GM18526 (cell line): ENCODE results near the gene ITPKC.
A peak's percentile ranks its signal among the peaks of the same experiment; 100 is the strongest.

Experiments used
- POLR2A ChIP-seq: IDR thresholded peaks from 3 replicates; pipeline ENCODE4 v1.6.1; 2011; ENCODE audit not compliant: insufficient read length; ENCODE audit errors: extremely low read depth

Gene ITPKC

DNA sequence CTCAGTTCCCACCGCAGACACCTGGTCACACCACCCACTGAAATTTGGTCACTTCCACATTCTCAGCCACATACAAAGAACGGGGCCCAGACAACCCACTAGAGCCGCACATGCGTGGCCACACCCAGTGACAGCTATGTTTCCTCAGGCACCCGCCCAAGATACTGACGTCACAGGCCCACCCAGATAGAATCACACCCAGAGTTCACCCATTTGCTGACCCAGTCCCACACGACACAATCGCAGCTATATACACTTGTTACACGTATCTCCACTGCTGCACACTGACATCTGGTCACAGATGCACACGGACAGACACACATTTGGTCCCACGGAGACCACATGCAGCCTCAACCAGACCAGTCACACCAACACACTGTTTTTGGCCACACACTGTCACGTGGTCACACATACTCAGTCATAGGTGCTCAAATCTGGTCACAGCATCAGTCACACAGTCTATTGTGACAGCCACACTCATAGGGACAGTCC is 29.3 kb upstream of the ITPKC start:
- no peak for TF ChIP-seq POLR2A

GRCh38 chr19:40688309-40688708 is 28.6 kb upstream of the ITPKC start:
- no peak for TF ChIP-seq POLR2A

DNA sequence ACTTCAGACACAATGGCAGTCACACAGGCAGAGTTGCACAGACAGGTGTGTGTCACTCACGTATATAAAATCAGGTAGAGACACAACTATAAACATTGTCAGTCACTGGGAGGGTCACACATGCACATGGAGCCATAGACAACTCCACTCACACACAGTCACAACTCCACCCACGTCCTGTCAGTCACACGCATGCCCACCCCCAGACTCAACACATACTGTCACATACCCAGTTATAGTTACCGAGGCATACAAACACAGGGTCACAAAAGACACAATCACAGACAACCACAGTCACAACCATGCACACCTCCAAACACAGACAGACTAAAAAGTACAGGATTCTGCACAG is 27.9 kb upstream of the ITPKC start:
- no peak for TF ChIP-seq POLR2A

GRCh38 chr19:40689339-40690049 is 27.4 kb upstream of the ITPKC start:
- no peak for TF ChIP-seq POLR2A

- TF ChIP-seq POLR2A, result no peak
These were observed 26.7 kb upstream of the ITPKC start, which contains the start of gene NUMBL for GRCh38 chr19:40690050-40690692. Gene NUMBL, minus strand, starts transcription at chr19:40690651. Its CDS starts 168 bp downstream, at chr19:40690483.

GRCh38 chr19:40690693-40691420 is 26.1 kb upstream of the ITPKC start:
- peak; percentile 57 for TF ChIP-seq POLR2A

GRCh38 chr19:40691421-40692211 is 25.3 kb upstream of the ITPKC start:
- no peak for TF ChIP-seq POLR2A

GRCh38 chr19:40692212-40692551 is 24.7 kb upstream of the ITPKC start:
- no peak for TF ChIP-seq POLR2A

- no peak for TF ChIP-seq POLR2A
These were observed 23.6 kb upstream of the ITPKC start for GRCh38 chr19:40693150-40693788.

DNA sequence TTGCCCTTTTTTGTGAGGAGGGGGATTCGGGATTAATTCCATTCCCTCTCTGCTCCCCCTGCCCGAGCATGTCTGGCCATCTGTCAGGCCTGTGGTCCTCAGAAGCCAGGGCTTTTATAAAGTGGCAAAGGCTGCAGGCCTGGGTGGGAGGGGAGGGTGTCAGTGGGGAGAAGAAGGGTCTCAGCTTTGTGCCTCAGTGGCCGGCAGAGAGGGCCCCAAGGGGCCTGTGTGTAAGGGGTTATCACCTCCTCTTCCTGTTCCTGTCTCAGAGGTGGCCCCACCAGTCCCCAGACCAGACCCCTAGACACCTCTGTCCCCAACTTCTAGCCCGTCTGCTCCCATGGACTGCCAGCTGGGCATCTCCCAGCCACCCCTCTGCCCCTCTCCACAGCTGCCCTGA is 23.0 kb upstream of the ITPKC start:
- no peak for TF ChIP-seq POLR2A

DNA sequence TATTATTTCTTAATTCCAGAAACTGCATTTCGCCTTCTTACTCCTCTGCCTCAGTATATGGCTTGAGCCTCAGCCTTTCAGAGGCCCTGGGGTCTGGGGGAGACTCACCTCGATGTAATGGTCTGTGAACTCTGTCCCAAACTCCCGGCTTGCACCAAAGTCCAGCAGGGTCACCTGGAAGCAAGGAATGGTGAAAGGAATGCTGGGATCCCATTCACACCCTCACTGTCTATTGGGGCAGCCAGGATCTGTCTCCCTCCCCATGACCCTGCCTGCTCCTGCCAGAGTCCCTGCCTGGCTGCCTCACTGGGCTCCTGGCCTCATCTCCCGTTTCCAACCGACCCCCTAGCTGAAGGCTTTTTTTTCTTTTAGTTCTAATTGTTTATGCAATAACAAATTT is 21.0 kb upstream of the ITPKC start:
- TF ChIP-seq POLR2A, result no peak

GRCh38 chr19:40697007-40697406 is 19.9 kb upstream of the ITPKC start:
- TF ChIP-seq POLR2A, result no peak

DNA sequence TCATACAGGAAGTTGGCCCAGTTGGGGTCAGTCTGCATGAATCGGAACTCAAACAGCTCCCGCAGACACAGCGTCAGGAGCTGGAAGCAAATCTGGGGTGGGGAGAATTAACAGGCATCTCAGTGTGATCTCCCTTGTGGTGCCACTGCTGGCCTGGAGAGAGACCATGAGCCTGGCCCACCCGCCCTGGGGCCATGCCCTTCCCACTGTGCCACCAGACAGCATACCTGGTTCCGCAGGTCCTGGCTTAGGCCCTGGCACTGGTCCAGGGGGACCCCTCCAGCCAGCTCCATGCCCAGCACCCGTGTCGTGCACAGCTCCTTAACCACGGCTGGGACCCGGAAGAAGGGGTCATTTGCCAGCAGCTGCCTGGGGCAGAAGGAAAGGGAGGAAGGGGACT is 16.8 kb upstream of the ITPKC start:
- no peak for TF ChIP-seq POLR2A

DNA sequence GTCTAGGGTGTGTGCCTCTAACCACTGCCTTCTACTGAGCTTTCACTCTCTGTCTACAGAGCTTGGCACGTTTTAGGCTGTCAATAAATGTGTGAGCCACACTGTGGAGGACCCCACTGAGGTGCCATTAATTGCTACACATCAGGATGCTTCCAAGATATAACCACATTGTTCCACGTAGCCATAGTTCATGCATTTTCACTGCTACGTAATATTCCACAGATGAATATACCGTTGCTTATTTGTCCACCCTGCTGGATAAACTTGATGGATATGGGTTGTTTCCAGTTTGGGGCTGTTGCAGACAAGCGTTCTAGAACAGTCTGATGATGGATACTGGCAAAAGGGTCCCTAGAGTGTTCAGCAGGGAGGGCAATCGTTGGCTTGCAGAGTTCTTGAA is 15.2 kb upstream of the ITPKC start:
- no peak for TF ChIP-seq POLR2A

GRCh38 chr19:40702337-40703012 is 14.4 kb upstream of the ITPKC start:
- TF ChIP-seq POLR2A, result no peak
